ENCODE data around the gene SLC25A52. TPM values are rescaled to one million over a fixed set of nuclear protein-coding genes. Genes with fewer than 3 reads are reported as not detected.
"Not testable (repeated sequence)": the region's sequence is repeated elsewhere in the genome, so short reads cannot be mapped to it uniquely, and the experiment has no call there.

The SLC25A52 gene, protein sequence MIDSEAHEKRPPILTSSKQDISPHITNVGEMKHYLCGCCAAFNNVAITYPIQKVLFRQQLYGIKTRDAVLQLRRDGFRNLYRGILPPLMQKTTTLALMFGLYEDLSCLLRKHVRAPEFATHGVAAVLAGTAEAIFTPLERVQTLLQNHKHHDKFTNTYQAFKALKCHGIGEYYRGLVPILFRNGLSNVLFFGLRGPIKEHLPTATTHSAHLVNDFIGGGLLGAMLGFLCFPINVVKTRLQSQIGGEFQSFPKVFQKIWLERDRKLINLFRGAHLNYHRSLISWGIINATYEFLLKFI
- not detected for total RNA-seq

DNA sequence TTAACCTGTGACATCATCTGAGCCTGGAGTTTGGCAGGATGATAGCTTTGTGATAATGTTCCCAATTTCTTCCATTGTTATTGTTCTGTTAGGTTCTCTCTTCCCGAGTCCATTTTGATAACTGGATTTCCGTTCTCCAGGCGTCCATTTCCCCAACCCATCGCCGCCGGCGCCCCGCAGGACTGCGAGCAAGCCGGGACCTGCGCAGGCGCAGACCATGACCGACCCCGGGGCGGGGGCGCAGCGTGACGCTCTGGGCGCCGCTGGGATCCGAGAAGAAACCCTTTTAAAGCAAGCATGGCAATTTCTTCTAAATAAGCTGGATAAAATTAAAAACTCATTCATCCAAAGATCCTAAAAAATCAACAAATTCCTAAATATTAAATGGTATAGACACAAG is at the start of gene SLC25A52:
TSS of gene SLC25A52 (minus strand) at position 186 of the 400 bp plus-strand sequence. CDS start 219 bp downstream, outside the sequence.
- H3K4me1 Mint-ChIP-seq, result no peaks in the 10 kb centered on the region
- DNase-seq, result no peak
- no peaks in the 10 kb centered on the region for H3K27me3 Mint-ChIP-seq
- H3K27ac Mint-ChIP-seq, result no peak within 1 kb of the TSS
- H3K36me3 Mint-ChIP-seq, result no peaks in the 10 kb centered on the region
- H3K9me3 Mint-ChIP-seq, result no peaks in the 10 kb centered on the region
- H3K4me3 Mint-ChIP-seq, result no peak within 1 kb of the TSS

DNA sequence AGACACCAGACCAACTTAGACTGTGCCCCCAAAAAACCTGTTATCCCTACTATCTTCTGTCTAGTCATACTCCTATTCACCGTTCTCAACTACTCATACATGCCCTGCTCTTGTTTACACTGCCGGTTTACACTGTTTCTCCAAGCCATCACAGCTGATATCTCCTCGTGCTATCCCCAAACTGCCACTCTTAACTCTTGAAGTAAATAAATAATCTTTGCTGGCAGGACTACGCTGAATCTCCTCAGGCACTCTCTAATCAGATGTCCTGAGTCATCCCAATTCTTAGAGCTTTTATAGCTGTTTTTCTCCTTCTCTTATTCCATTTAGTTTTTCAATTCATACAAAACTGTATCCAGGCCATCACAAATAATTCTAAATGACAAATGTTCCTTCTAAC is 48.4 kb upstream of the SLC25A52 start:
- not testable (repeated sequence) for H3K4me3 Mint-ChIP-seq, H3K36me3 Mint-ChIP-seq, H3K4me1 Mint-ChIP-seq, H3K27me3 Mint-ChIP-seq, H3K27ac Mint-ChIP-seq, DNase-seq, H3K9me3 Mint-ChIP-seq

DNA sequence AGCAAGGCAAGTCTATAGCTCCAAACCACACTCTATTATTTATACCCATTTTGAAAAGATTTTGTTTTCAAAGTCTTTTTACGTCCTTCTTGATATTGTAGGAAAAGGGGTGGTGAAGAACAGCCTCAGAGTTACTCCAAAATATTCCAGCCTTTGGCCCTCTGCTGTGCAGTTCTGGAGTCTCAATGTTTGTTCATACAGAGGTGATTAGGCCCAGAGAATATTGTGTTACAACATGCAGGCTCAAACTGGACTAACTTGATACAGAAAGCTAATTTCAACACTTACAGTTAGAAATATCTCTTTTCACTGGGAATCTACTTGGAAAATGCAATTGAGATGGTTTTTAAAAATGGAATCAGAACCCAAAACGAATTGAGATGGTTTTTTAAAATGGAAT is 40.4 kb upstream of the SLC25A52 start:
- DNase-seq, result no peak
- H3K27me3 Mint-ChIP-seq, result no peaks in the 10 kb centered on the region
- H3K4me1 Mint-ChIP-seq, result no peaks in the 10 kb centered on the region
- no peaks in the 10 kb centered on the region for H3K36me3 Mint-ChIP-seq
- H3K9me3 Mint-ChIP-seq, result no peaks in the 10 kb centered on the region
- no peak overlapping the region for H3K27ac Mint-ChIP-seq
- no peak overlapping the region for H3K4me3 Mint-ChIP-seq

DNA sequence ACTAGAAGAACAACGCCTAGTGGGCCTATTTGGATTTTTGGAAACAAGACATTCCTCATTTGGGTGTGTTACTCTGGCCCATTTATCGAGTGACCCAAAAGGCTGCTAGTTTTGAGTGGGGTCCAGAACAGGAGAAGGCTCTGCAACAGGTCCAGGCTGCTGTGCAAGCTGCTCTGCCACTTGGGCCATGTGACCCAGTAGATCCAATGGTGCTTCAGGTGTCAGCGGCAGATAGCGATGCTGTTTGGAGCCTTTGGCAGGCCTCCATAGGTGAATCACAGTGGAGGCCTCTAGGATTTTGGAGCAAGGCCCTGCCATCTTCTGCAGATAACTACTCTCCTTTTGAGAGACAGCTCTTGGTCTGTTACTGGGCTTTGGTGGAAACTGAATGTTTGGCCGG is 38.6 kb upstream of the SLC25A52 start:
- DNase-seq, H3K36me3 Mint-ChIP-seq, H3K9me3 Mint-ChIP-seq, H3K27ac Mint-ChIP-seq, H3K4me3 Mint-ChIP-seq, H3K4me1 Mint-ChIP-seq, H3K27me3 Mint-ChIP-seq: not testable (repeated sequence)

DNA sequence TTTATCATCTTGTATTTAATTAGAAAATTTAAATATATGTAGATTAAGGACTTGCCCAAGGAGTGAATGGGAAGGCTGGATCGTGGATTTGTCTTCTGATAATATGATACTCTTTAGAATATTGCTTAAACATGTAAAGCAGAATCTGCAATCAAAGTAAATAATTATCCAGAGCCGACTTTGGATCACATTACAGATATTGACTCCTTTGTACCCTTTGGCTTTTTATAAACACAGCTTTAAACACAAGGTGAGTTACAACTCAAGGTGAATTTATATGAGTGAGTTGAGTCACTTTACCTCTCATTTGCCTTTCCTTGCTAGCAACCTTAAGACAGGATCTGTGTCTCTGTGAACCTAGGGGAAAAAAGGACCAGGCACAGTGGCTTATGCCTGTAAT is 37.7 kb upstream of the SLC25A52 start:
- no peaks in the 10 kb centered on the region for H3K36me3 Mint-ChIP-seq
- no peaks in the 10 kb centered on the region for H3K4me1 Mint-ChIP-seq
- no peak for DNase-seq
- no peak overlapping the region for H3K4me3 Mint-ChIP-seq
- H3K27ac Mint-ChIP-seq, result no peak overlapping the region
- H3K27me3 Mint-ChIP-seq, result no peaks in the 10 kb centered on the region
- no peaks in the 10 kb centered on the region for H3K9me3 Mint-ChIP-seq

DNA sequence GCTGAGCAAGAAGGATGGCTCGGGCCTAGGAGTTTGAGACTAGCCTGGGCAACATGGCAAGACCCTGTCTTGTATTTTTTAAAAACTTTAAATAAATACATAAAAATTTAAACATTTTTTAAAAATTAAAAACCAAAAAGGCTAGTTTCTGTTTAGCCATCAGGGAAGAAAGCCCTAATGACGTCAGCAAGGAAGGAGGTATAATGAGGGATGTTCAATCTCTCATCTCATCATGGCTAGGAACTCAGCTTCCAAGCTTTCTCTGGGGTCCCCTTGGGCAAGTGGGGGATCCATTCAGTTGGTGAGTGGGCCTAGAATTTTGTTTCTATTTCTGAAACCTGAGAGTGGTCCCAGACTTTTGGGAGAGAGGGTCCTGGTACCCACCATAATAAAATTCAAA is 35.1 kb upstream of the SLC25A52 start:
- no peaks in the 10 kb centered on the region for H3K9me3 Mint-ChIP-seq
- H3K4me3 Mint-ChIP-seq, result no peak overlapping the region
- H3K27me3 Mint-ChIP-seq, result no peaks in the 10 kb centered on the region
- H3K27ac Mint-ChIP-seq, result no peak overlapping the region
- H3K4me1 Mint-ChIP-seq, result no peaks in the 10 kb centered on the region
- no peaks in the 10 kb centered on the region for H3K36me3 Mint-ChIP-seq
- DNase-seq, result no peak

DNA sequence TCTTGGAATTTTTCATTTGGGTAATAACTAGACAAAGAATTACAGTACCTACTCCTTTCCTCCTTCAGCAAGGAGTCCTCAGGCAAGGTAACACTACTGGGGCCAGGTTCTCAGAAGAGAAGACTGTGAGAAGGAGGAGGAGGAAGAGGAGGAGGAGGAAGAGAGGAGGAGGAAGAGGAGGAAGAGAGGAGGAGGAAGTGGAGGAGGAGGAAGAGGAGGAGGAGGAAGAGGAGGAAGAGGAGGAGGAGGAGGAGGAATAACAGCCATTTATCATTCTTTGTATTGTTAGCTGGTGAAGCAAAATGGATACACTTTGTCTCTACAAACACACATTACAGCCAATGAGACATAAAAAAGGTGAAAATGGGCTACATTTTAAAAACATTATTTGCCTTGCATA is 32.9 kb upstream of the SLC25A52 start:
- no peaks in the 10 kb centered on the region for H3K4me1 Mint-ChIP-seq
- H3K36me3 Mint-ChIP-seq, result no peaks in the 10 kb centered on the region
- H3K9me3 Mint-ChIP-seq, result no peaks in the 10 kb centered on the region
- DNase-seq, result no peak
- no peak overlapping the region for H3K4me3 Mint-ChIP-seq
- no peak overlapping the region for H3K27ac Mint-ChIP-seq
- no peaks in the 10 kb centered on the region for H3K27me3 Mint-ChIP-seq

DNA sequence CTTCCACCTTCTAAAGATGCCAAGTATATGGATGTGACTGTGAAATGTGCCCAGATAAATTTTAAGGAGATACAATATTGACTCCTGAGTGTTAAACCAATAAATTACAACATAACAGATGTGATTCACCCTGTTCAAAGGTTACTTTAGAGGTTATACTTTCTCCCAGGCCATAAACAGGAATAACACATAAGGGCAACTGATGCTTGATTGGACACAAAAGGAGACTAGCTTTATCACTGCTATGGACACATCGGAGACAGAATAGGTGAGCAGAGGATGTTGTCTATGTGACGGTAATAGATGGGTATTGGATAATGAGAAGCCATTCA is 31.9 kb upstream of the SLC25A52 start:
- Mint-ChIP-seq H3K4me3 (no peak overlapping the region), H3K27ac (no peak overlapping the region), H3K4me1 (no peaks in the 10 kb centered on the region), H3K27me3 (no peaks in the 10 kb centered on the region), H3K36me3 (no peaks in the 10 kb centered on the region), H3K9me3 (no peaks in the 10 kb centered on the region)
- no peak for DNase-seq

DNA sequence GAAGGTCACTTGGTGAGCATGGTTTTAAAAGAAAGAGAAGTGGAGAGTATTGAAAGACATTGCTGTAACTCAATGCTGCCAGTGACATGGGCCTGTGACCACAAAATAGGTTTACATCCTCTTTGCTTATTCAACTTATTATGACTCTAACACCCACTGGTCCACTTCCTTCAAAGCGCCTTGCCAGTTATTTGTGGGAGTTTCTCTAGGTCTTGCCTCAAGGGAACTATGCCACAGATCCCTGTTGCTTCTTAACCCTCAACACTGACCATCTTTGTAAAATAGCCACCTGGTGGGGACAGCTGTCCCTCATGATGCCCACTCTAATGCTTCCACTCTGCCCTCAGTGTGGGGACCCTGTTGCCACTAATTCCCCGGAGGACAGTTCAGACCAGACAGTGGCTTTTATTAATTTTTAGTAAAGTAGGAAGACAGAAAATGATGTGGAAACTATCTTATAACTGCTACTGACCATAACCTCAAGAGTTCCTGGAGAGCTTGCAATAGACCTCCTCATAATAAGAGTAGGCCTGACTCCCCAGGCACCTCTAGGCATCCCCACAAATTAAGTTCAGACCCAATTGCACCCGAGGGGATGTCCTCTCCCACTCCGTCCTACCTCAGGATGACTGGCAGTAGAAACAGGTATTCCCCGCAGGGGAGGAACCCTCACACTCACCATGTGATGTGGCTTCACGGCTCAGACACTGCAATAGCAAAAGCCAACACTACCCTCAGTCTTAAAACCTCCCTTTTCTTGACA is 31.3 kb upstream of the SLC25A52 start:
- no peak for DNase-seq
- Mint-ChIP-seq H3K36me3 (no peaks in the 10 kb centered on the region), H3K4me3 (no peak overlapping the region), H3K9me3 (no peaks in the 10 kb centered on the region), H3K27ac (no peak overlapping the region), H3K4me1 (no peaks in the 10 kb centered on the region), H3K27me3 (no peaks in the 10 kb centered on the region)

DNA sequence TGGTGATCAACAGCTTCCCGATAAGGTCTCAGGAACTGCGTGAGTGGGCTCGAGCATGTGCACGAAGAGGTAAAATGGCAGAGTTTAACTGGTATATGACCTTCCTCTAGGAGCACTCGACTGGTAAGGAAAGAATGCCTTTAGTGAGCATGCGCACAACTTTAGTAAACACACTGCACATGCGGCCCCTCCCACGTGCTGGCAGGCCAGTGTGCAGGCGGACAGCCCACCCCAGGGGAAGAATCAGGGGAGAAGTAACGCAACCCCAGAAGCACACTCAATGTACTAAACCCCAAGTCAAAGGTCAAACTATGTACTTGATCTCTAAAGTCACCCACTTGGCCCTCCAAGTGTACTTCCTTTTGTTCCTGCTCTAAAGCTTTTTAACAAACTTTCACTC is 28.7 kb upstream of the SLC25A52 start:
- DNase-seq, result no peak
- Mint-ChIP-seq H3K4me3 (no peak overlapping the region), H3K4me1 (no peaks in the 10 kb centered on the region), H3K36me3 (no peaks in the 10 kb centered on the region), H3K27ac (no peak overlapping the region), H3K27me3 (no peaks in the 10 kb centered on the region), H3K9me3 (no peaks in the 10 kb centered on the region)

DNA sequence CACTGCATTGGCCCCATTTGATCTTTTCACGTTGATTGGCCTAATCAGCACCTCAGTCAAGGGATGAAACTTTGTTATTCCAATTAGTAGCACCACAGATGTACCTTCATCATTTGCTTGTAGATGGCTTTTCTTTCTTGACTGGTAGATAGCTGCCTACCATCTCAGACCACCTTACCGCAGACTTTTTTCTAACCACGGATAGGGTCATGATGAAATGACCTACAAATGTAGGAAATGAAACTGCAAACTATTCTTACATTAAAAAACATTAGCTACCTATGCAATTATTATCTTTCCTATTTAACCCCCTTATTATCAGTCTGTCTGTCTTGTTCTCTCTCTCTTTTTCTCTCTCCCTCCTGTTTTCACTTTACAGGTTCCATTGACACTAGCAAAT is 22.4 kb upstream of the SLC25A52 start:
- DNase-seq, result no peak
- Mint-ChIP-seq H3K27ac (no peak overlapping the region), H3K9me3 (peaks cover 19% of the 10 kb centered on the region), H3K4me1 (no peaks in the 10 kb centered on the region), H3K36me3 (peaks cover 2% of the 10 kb centered on the region), H3K4me3 (no peak overlapping the region), H3K27me3 (no peaks in the 10 kb centered on the region)

DNA sequence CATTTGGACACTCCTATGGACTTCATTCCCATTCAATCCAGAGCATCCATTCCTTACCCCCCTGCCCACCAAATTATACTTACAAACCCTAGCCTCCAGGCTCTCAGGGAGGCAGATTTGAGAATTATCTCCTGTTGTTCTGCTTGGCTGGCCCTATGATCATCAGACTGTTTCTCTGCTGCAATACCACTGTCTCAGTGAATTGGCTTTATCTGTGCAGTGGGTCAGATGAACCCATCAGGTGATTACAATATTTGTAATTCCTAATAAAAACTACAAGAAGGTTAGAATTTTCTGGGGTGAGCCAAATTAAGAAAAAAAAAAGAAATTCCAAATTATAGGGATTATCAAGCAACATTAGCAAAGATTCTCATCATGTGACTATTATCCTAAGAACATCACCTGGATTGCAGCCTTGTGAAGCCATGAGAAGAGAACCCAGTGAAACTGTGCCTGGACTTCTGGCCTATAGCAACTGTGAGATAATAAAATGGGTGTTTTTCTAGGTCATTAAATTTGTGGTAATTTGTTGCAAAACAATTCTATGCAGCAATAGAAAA is 17.8 kb upstream of the SLC25A52 start:
- no peaks in the 10 kb centered on the region for H3K4me1 Mint-ChIP-seq
- DNase-seq, result no peak
- peaks cover 23% of the 10 kb centered on the region for H3K9me3 Mint-ChIP-seq
- H3K36me3 Mint-ChIP-seq, result peaks cover 2% of the 10 kb centered on the region
- no peak overlapping the region for H3K4me3 Mint-ChIP-seq
- H3K27ac Mint-ChIP-seq, result no peak overlapping the region
- no peaks in the 10 kb centered on the region for H3K27me3 Mint-ChIP-seq

DNA sequence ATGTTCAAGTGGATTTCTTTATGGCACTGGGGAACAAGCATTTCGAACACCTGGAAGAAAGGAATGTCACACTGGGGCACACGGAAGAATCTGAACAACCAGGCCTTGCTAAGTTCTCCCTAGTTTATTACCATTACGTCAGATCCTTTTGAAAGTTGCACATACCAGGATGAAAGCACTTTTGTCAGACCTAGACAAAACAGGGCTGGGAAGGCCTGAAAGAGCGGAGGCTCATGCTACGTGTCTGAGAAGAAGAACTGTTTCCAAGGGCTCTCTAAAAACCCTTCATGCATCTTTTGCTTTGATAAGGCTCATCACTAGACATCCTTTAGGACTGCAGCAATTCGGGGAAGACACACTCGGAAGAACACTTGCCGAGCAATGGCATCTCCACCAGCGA is 15.4 kb upstream of the SLC25A52 start:
- H3K27ac Mint-ChIP-seq, result no peak overlapping the region
- H3K4me3 Mint-ChIP-seq, result no peak overlapping the region
- no peaks in the 10 kb centered on the region for H3K27me3 Mint-ChIP-seq

DNA sequence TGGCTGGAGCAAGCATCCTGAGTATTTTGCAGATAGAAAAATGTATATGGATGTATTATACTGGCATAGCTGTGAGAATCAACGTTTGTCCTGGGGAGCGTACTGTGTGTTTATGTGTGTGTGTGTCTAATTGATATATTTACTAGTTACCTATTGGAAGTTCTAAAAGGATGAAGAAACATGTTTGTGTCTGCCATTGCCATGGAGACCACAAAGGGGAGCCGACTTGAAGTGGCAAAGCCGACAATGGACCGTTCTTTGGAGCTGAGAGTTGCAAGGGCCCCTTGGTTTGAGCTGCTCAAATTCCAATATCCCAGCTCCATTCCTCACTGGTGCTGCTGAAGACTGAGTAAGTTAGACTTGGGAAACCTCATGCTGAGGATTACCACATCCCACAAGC is 14.3 kb upstream of the SLC25A52 start:
- H3K36me3 Mint-ChIP-seq, result peaks cover 2% of the 10 kb centered on the region
- no peaks in the 10 kb centered on the region for H3K4me1 Mint-ChIP-seq
- H3K9me3 Mint-ChIP-seq, result peaks cover 19% of the 10 kb centered on the region
- no peak overlapping the region for H3K27ac Mint-ChIP-seq
- no peaks in the 10 kb centered on the region for H3K27me3 Mint-ChIP-seq
- no peak overlapping the region for H3K4me3 Mint-ChIP-seq
- DNase-seq, result no peak

More for the DNA sequence above, 15.4 kb upstream of the SLC25A52 start:
- Mint-ChIP-seq H3K4me1 (no peaks in the 10 kb centered on the region), H3K36me3 (peaks cover 2% of the 10 kb centered on the region), H3K9me3 (peaks cover 23% of the 10 kb centered on the region)
- no peak for DNase-seq

DNA sequence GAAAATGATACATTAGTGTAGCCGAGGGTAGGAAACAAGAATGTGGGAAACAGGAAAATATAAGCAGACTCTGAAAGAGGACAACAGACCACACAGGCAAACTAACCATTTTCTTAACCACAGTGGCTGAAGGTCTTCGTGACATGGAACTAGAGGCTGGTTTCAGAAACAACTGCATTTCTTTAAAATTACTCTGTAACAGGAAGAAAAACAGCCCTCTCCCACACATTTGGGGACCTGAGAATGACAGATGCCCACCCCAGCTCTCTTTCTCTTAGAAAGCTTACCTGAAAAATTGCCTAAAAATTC is 13.8 kb upstream of the SLC25A52 start:
- no peaks in the 10 kb centered on the region for H3K36me3 Mint-ChIP-seq
- peaks cover 14% of the 10 kb centered on the region for H3K9me3 Mint-ChIP-seq
- H3K4me3 Mint-ChIP-seq, result no peak overlapping the region
- H3K27ac Mint-ChIP-seq, result no peak overlapping the region
- DNase-seq, result no peak
- H3K4me1 Mint-ChIP-seq, result no peaks in the 10 kb centered on the region
- no peaks in the 10 kb centered on the region for H3K27me3 Mint-ChIP-seq

All from activated naive CD8-positive, alpha-beta T cell treated with anti-CD3 and anti-CD28 coated beads for 36 hours (primary cell).